Cardiac septum (tissue), 1 donor: ENCODE measurements around the gene FOXK2. TPM values are rescaled to one million over a fixed set of nuclear protein-coding genes. Genes with fewer than 3 reads are reported as not detected.
"Not testable (repeated sequence)": the region's sequence is repeated elsewhere in the genome, so short reads cannot be mapped to it uniquely, and the experiment has no call there.

Experiments
- DNase-seq: peaks from one replicate; pipeline ENCODE4 v3.0.0-alpha.2; 2020; ENCODE audit warnings: low spot score
- intact Hi-C: fragments of 100-400 bp; cut with DNase I; formaldehyde crosslinking; loops from one replicate; pipeline ENCODE4 v1.14.0; 2022
- total RNA-seq: library from RNA; stranded (reverse); fragmentation: NEBNext Ultra II Directional; extraction: Animal tissue kit (Norgen Biotek cat#: 25700); gene quantifications from one replicate; pipeline ENCODE4 v1.2.1, GENCODE V29; 2021
- donor health status: DM: no; HTN: no; CAD: no.

The FOXK2 gene
- total RNA-seq, 1 donor from 2014 or later, result 40.2 TPM

- no peak for DNase-seq
- intact Hi-C loops, result no loop called here
These were observed 6.2 kb downstream of the FOXK2 start for GRCh38 chr17:82525712-82526111.

DNA sequence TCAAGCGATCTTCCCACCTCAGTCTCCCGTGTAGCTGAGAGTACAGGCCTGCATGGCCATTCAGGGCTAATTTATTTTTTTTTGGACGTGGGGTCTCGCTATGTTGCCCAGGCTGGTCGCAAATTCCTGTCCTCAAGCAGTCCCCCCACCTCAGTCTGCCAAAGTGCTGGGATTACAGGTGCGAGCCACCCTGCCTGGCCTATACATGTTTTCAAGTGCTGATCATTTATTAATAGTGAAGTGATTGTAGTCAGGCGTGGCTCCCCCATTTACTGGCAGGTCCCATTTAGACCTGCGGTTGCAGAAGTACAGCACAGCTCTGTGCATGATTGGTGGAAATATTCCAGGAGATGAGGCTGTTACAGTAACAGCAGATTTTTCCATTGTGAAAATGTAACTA lies 8.4 kb downstream of the FOXK2 start:
- DNase-seq, result no peak
- intact Hi-C loops, result no loop called here

DNA sequence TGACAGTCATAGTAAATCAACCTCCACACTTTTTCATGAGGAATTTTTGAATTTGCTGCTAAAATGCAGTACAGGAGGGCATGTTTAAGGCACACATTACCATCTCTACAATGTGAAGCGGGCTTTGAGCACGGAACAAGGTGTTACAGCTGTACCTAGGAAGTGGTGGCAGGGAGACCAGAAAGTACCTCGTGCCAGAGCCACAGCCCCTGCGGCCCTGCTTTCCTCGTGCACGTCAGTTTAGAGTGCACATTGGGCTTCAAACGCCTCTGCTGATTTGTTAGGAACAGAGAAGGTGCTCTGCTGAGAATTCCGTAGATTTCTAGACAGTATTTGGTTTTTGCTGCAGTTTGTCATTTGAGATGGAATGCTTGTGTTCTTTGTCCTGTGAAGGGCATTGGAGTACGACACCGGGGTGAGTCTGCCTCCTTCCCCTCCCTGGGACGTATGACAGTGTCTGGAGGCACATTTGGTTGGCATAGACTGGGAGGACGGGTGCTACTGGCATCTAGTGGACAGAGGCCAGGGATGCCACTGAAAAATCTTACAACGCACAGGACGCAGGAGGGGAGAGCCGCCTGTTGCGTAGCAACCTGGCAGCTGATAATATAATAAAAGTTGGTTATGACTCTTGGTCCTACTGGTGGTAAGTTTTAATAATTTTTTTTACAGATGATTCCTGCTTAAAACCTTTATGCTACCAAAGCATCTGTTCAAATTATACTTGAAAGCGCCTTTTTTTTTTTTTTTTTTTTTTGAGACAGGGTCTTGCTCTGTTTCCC lies 9.1 kb downstream of the FOXK2 start:
- intact Hi-C loops, result no loop called here

DNA sequence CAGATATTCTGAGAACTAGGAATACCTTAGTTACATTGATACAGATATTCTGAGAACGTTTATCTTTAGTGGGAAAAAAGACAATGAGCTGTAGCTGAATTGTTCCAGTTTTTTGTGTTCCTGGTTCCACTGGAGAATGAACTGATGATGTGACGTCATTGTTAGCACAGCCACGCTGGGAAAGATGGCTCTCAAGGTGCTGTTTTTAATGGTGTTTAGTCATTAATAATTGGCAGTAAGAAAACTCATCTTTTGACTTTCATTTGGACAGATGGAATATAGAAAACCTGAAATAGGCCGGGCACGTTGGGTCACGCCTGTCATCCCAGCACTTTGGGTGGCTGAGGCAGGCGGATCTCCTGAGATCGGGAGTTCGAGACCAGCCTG lies 10.4 kb downstream of the FOXK2 start:
- no peak for DNase-seq
- intact Hi-C loops, result no loop called here

More for the DNA sequence above, 9.1 kb downstream of the FOXK2 start:
- DNase-seq, result no peak

DNA sequence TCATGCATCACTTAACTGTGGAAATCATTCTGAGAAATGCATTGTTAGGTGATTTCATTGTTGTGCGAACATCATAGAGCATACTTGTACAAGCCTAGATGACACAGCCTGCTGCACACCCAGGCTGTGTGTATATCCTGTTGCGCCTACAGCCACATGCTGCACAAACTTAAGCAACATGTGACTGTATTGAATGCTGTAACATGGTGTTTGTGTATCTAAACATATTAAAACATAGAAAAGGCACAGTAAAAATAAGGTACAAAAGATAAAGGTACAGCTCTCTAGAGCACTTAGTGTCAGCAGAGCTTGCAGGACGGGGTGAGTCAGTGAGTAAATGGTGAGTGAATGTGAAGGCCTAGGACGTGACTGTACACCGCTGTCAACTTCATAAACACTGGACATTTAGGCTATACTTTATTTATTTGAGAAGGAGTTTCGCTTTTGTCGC lies 11.9 kb downstream of the FOXK2 start:
- intact Hi-C loops, result no loop called here
- DNase-seq, result no peak

GRCh38 chr17:82534401-82534812 lies 14.9 kb downstream of the FOXK2 start:
- intact Hi-C loops, result no loop called here
- no peak for DNase-seq

- no peak for DNase-seq
- intact Hi-C loops, result no loop called here
These were observed 17.1 kb downstream of the FOXK2 start for GRCh38 chr17:82536512-82537201.

DNA sequence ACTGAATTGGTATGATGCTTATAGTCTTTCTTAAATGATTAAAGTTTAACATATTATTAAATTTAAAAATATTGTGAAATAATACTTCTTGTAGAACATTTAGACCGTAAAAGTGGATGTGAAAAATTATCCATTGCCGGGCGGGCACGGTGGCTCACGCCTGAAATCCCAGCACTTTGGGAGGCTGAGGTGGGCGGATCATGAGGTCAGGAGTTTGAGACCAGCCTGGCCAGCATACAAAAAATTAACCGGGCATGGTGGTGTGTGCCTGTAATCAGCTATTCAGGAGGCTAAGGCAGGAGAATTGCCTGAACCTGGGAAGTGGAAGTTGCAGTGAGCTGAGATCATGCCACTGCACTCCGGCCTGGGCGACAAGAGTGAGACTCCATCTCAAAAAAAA lies 17.7 kb downstream of the FOXK2 start:
- intact Hi-C loops, DNase-seq: not testable (repeated sequence)

DNA sequence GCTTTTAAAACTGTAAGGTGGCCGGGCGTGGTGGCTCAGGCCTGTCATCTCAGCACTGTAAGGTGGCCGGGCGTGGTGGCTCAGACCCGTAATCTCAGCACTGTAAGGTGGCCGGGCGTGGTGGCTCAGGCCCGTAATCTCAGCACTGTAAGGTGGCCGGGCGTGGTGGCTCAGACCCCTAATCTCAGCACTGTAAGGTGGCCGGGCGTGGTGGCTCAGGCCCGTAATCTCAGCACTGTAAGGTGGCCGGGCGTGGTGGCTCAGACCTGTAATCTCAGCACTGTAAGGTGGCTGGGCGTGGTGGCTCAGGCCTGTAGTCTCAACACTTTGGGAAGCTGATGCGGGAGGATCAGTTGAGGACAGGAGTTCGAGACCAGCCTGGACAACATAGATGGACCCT lies 19.5 kb downstream of the FOXK2 start:
- DNase-seq, intact Hi-C loops: not testable (repeated sequence)

DNA sequence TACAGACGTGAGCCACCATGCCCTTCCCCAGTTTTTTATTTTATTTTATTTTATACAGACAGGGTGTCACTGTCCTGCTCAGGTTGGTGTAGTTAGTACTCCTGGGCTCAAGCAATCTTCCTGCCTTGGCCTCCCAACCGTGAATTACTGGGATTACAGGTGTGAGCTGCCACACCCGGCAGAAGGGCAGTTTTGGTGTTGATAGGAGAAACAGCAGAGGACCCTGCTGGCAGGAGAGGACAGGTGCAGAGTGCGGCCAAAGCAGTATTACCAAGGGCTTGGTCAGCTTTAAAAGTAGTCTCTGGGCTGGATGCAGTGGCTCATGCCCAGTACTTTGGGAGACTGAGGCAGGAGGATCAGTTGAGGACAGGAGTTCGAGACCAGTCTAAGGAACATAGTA lies 22.9 kb downstream of the FOXK2 start:
- intact Hi-C loops, result no loop called here

DNA sequence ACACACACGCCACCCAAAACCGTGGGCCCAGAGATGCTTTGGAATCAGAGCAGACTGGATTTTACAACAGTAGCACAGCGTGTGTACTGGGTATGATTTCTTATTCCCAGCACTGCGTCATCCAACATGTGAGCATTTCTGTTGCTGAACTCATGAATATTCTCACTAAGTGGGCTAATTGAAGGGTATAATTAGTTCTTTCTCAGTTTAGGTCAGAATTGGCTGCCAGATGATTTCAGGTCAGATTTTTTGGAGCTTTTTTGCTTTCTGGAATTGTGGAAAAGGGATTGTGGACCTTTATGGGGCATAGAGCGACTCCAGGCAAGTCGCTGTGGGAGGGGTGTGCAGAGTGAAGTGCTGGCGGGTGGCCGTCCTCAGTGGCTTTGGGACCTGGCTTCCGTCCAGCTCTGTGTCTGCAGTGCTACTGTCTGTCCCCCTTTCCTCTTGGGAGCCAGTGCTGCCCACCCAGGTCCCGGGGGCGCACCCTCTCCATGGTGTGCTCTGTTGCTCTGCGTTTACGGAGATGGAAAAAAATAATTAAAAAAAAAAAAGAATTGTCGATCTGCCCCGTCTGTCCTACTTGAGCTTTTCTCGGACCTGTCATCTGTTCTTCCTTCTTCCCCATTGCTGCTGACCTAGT lies 25.0 kb downstream of the FOXK2 start:
- no peak for DNase-seq
- intact Hi-C loops, result no loop called here

More for the DNA sequence above, 22.9 kb downstream of the FOXK2 start:
- no peak for DNase-seq

GRCh38 chr17:82545071-82545462 lies 25.5 kb downstream of the FOXK2 start:
- intact Hi-C loops, result no loop called here
- no peak for DNase-seq

DNA sequence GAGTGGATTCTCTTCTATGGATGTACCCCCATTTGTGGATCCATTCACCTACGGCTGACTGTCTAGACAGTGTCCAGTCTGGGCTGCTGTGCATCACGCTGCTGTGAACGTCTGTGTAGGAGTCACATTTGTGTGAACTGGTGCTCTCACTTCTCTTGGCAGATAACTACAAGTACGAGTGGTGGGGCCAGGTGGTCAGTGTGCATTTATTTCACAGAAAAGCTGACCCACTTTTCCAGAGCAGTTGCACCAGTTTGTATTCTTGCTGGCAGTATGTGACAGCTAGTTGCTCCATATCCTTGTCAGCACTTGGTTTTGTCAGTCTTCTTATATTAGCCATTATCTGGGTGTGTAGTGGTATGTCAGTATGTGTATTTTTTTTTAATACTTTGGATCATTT lies 28.4 kb downstream of the FOXK2 start:
- no peak for DNase-seq
- intact Hi-C loops, result no loop called here

GRCh38 chr17:82548681-82549303 lies 29.3 kb downstream of the FOXK2 start:
- peak; percentile 79 for DNase-seq
- intact Hi-C loops, result no loop called here

- DNase-seq, result peak; percentile 89
- intact Hi-C loops, result loop anchor here (5.0 kb wide), 1 partner anchor 55 kb away; no protein-coding TSS in a partner anchor
These were observed 32.4 kb downstream of the FOXK2 start for GRCh38 chr17:82551779-82552457.

DNA sequence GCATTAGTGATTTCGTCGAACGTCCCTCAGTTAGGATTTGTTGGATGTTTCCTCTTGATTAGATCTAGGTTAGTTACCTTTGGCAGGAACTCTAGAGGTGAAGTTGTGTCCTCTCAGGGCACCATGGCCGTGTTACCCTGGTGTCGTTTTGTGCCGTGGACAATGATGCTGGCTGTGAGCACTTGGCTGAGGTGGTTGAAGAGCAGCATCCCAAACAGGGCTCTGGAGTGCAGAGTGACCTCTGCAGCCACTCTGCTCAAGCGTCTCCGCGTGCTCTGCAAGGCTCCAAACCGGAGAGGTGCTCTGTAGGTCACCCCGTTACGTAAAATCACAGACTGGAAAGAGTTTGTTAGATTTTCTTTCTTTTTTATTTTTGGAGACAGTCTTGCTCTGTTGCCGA lies 33.0 kb downstream of the FOXK2 start:
- no peak for DNase-seq
- intact Hi-C loops, result loop anchor here (5.0 kb wide), 1 partner anchor 55 kb away; no protein-coding TSS in a partner anchor

GRCh38 chr17:82553210-82553930 lies 33.8 kb downstream of the FOXK2 start:
- no peak for DNase-seq
- intact Hi-C loops, result loop anchor here (5.0 kb wide), 1 partner anchor 56 kb away; no protein-coding TSS in a partner anchor

DNA sequence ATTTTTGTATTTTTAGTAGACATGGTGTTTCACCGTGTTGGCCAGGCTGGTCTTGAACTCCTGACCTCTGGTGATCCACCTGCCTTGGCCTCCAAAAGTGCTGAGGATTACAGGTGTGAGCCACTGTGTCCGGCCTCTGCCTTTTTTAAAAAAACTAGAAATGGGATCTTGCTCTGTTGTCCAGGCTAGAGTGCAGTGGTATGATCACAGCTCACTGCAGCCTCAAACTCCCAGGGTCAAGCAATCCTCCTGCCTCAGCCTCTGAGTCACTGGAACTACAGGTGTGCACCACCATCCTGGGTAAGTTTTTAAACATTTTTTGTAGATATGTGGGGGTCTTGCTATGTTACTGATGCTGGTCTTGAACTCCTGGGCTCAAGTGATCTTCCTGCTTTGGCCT lies 38.0 kb downstream of the FOXK2 start:
- DNase-seq, intact Hi-C loops: not testable (repeated sequence)
